Renal pelvis (tissue), 3 donors: Measurements from ENCODE around the gene CHEK2. TPM values are rescaled to one million over a fixed set of nuclear protein-coding genes. Genes with fewer than 3 reads are reported as not detected.

Experiments used
- polyA plus RNA-seq, 3 donors: library from polyadenylated mRNA; unstranded; fragments of 120-200 nt; gene quantifications; one replicate each; pipeline ENCODE4 v1.2.1, GENCODE V29; 2013; ENCODE audit not compliant: insufficient read length in 3 of 3

CHEK2 gene
- polyA plus RNA-seq, 3 donors: 14.8 to 19.5 (median 17.5) TPM

Other genes starting within 250 kb of the CHEK2 start
- gene TTC28, start 62.0 kb downstream of the CHEK2 start, polyA plus RNA-seq: 10 to 100 TPM; 31.4 to 47.3 (median 36.4) TPM
- 10 to 100 TPM; 18.0 to 22.5 (median 21.9) TPM for gene HSCB, start 219 bp upstream of the CHEK2 start, polyA plus RNA-seq
- gene CCDC117, start 30.9 kb upstream of the CHEK2 start, polyA plus RNA-seq: 10 to 100 TPM; 34.2 to 42.4 (median 35.5) TPM
- gene XBP1, start 58.7 kb upstream of the CHEK2 start, polyA plus RNA-seq: 100 to 1,000 TPM; 136 to 156 (median 150) TPM
- 10 to 100 TPM; 28.2 to 32.2 (median 31.5) TPM for gene ZNRF3, start 141.8 kb upstream of the CHEK2 start, polyA plus RNA-seq